Panc1 (cell line): Measurements from ENCODE around the gene MACROD2.

Source experiments
- POLR2AphosphoS5 ChIP-seq: IDR thresholded peaks from 2 replicates; pipeline ENCODE4 v1.6.1; 2012; ENCODE audit warnings: mild to moderate bottlenecking, low read depth, low read length, moderate library complexity
- SIN3A ChIP-seq: IDR thresholded peaks from 2 replicates; pipeline ENCODE4 v1.6.1; 2012; ENCODE audit warnings: low read depth, mild to moderate bottlenecking, low read length, moderate library complexity, borderline replicate concordance; ENCODE audit not compliant: insufficient read depth
- TF ChIP-seq, protein P1 (sequence below): fragments of 450-650 bp; IDR thresholded peaks from 2 replicates; pipeline ENCODE4 v1.5.1; 2017; ENCODE audit warnings: mild to moderate bottlenecking
- TF ChIP-seq, protein P2 (sequence below), 2 experiments: IDR thresholded peaks; 2 replicates each; pipeline ENCODE4 v1.6.1; 2011 to 2012; ENCODE audit warnings: low read depth in 2 of 2, control low read depth in 1 of 2, low read length in 1 of 2, mild to moderate bottlenecking in 1 of 2, moderate library complexity in 1 of 2; ENCODE audit not compliant: insufficient read depth in 1 of 2

DNA sequence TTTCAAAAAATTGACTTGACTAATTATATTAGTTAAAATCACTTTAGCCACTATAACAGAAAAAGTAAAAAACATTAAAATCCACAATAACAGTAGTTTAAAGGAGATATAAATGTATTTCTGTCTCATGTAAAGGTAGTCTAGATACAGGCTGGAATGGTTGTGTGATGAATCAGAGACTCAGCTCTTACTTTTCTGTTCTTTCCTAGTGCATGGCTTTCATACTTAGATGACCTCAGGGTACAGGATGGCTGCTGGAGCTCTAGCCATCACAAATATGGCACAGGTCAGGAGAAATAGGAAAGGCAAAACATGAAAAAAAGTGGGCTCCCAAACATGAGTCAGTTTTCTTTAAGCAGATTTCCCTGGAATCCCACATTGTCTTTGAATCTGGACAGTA is 499.8 kb downstream of the MACROD2 start:
- TF ChIP-seq, protein P1, sequence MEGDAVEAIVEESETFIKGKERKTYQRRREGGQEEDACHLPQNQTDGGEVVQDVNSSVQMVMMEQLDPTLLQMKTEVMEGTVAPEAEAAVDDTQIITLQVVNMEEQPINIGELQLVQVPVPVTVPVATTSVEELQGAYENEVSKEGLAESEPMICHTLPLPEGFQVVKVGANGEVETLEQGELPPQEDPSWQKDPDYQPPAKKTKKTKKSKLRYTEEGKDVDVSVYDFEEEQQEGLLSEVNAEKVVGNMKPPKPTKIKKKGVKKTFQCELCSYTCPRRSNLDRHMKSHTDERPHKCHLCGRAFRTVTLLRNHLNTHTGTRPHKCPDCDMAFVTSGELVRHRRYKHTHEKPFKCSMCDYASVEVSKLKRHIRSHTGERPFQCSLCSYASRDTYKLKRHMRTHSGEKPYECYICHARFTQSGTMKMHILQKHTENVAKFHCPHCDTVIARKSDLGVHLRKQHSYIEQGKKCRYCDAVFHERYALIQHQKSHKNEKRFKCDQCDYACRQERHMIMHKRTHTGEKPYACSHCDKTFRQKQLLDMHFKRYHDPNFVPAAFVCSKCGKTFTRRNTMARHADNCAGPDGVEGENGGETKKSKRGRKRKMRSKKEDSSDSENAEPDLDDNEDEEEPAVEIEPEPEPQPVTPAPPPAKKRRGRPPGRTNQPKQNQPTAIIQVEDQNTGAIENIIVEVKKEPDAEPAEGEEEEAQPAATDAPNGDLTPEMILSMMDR, result no peak
- no peak for TF ChIP-seq POLR2AphosphoS5
- TF ChIP-seq, protein P2, sequence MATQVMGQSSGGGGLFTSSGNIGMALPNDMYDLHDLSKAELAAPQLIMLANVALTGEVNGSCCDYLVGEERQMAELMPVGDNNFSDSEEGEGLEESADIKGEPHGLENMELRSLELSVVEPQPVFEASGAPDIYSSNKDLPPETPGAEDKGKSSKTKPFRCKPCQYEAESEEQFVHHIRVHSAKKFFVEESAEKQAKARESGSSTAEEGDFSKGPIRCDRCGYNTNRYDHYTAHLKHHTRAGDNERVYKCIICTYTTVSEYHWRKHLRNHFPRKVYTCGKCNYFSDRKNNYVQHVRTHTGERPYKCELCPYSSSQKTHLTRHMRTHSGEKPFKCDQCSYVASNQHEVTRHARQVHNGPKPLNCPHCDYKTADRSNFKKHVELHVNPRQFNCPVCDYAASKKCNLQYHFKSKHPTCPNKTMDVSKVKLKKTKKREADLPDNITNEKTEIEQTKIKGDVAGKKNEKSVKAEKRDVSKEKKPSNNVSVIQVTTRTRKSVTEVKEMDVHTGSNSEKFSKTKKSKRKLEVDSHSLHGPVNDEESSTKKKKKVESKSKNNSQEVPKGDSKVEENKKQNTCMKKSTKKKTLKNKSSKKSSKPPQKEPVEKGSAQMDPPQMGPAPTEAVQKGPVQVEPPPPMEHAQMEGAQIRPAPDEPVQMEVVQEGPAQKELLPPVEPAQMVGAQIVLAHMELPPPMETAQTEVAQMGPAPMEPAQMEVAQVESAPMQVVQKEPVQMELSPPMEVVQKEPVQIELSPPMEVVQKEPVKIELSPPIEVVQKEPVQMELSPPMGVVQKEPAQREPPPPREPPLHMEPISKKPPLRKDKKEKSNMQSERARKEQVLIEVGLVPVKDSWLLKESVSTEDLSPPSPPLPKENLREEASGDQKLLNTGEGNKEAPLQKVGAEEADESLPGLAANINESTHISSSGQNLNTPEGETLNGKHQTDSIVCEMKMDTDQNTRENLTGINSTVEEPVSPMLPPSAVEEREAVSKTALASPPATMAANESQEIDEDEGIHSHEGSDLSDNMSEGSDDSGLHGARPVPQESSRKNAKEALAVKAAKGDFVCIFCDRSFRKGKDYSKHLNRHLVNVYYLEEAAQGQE (IDR thresholded peaks at IDR 0.05; ENCODE audit: insufficient read depth in 1 of 2, low read depth in 2 of 2, low read length in 1 of 2), result no peak
- no peak for TF ChIP-seq SIN3A
